PC-3 (cell line): Measurements from ENCODE around the gene RBPJ. TPM values are rescaled to one million over a fixed set of nuclear protein-coding genes. Genes with fewer than 3 reads are reported as not detected.

Source experiments
- ATAC-seq: fragments of 200-7000 bp; cut with Tn5 transposase; 2 replicates; pipeline ENCODE4 v1.9.1; 2020; ENCODE audit warnings: mild to moderate bottlenecking, moderate library complexity
- BruUV-seq: library from RNA; stranded (reverse); fragments of 400-500 nt; replicated peaks from 2 replicates; lab custom pipeline; 2021; lab: Mats Ljungman, UMichigan
- CTCF ChIA-PET: fragments of 300-600 bp; sonication (Branson Sonifier 250); formaldehyde crosslinking; loops from one replicate; lab custom pipeline; 2022; ENCODE audit warnings: antibody characterized with exemption; lab: Charles Lee
- POLR2A ChIA-PET: fragments of 300-600 bp; sonication (Branson Sonifier 250); formaldehyde crosslinking; loops from one replicate; lab custom pipeline; 2022; ENCODE audit warnings: antibody characterized with exemption; ENCODE audit not compliant: unreplicated experiment; lab: Charles Lee
- DNase-seq: peaks from one replicate; pipeline ENCODE4 v3.0.0-alpha.2; 2015
- H2AFZ ChIP-seq: fragments of 300-600 bp; sonication (generic); 2 replicates; pipeline ENCODE4 v1.6.0; 2016; ENCODE audit warnings: antibody characterized with exemption, low read length
- H3F3A ChIP-seq: fragments of 300-600 bp; sonication (generic); one replicate; pipeline ENCODE4 v1.6.0; 2017; ENCODE audit warnings: antibody characterized with exemption, low read length, control low read depth, mild to moderate bottlenecking; ENCODE audit not compliant: unreplicated experiment
- H3K27ac ChIP-seq: fragments of 300-600 bp; sonication (generic); 2 replicates; pipeline ENCODE4 v1.5.1; 2016; ENCODE audit warnings: mild to moderate bottlenecking, low read length
- H3K27me3 ChIP-seq: fragments of 300-600 bp; sonication (generic); 2 replicates; pipeline ENCODE4 v1.6.1; 2016; ENCODE audit warnings: low read length, mixed read lengths
- H3K36me3 ChIP-seq: fragments of 300-600 bp; sonication (generic); 2 replicates; pipeline ENCODE4 v1.6.1; 2016; ENCODE audit warnings: low read depth, mixed run types, low read length, mixed read lengths
- H3K4me1 ChIP-seq: fragments of 300-600 bp; sonication (generic); 2 replicates; pipeline ENCODE4 v1.5.1; 2016; ENCODE audit warnings: low read length; ENCODE audit not compliant: insufficient read depth
- H3K4me2 ChIP-seq: fragments of 300-600 bp; sonication (generic); 2 replicates; pipeline ENCODE4 v1.6.0; 2016; ENCODE audit warnings: low read length
- H3K4me3 ChIP-seq: fragments of 300-600 bp; sonication (generic); 2 replicates; pipeline ENCODE4 v1.5.1; 2016; ENCODE audit warnings: mild to moderate bottlenecking, low read length, mixed read lengths
- H3K79me2 ChIP-seq: fragments of 300-600 bp; sonication (generic); 2 replicates; pipeline ENCODE4 v1.6.1; 2017; ENCODE audit warnings: low read length, mixed read lengths
- H3K9ac ChIP-seq: fragments of 300-600 bp; sonication (generic); 2 replicates; pipeline ENCODE4 v1.6.0; 2016; ENCODE audit warnings: mild to moderate bottlenecking, low read length
- H3K9me2 ChIP-seq: fragments of 300-600 bp; sonication (generic); replicated peaks from 2 replicates; pipeline ENCODE4 v1.6.1; 2016; ENCODE audit warnings: mixed run types, low read length, mixed read lengths
- H3K9me3 ChIP-seq: fragments of 300-600 bp; sonication (generic); 2 replicates; pipeline ENCODE4 v1.6.1; 2016; ENCODE audit warnings: low read length, mixed read lengths
- H4K20me1 ChIP-seq: fragments of 300-600 bp; sonication (generic); 2 replicates; pipeline ENCODE4 v1.6.1; 2016; ENCODE audit warnings: low read length, mixed read lengths
- CTCF ChIP-seq: fragments of 300-600 bp; sonication (generic); conservative IDR thresholded peaks from 2 replicates; pipeline ENCODE4 v1.5.1; 2017; ENCODE audit warnings: antibody characterized with exemption, low read depth, mild to moderate bottlenecking, low read length
- EZH2 ChIP-seq: fragments of 300-600 bp; sonication (generic); IDR thresholded peaks from one replicate; pipeline ENCODE4 v1.6.1; 2017; ENCODE audit warnings: antibody characterized with exemption, mild to moderate bottlenecking, low read length; ENCODE audit not compliant: unreplicated experiment
- EZH2phosphoT487 ChIP-seq: fragments of 300-600 bp; sonication (generic); IDR thresholded peaks from 2 replicates; pipeline ENCODE4 v1.6.1; 2018; ENCODE audit warnings: mild to moderate bottlenecking, antibody characterized with exemption, low read length, borderline replicate concordance
- intact Hi-C: fragments of 100-400 bp; cut with micrococcal nuclease; formaldehyde crosslinking; loops from 2 replicates; pipeline ENCODE4 v1.9.0; 2023
- total RNA-seq: library from RNA; depleted of rRNA; stranded (reverse); fragments of >200 nt; gene quantifications from 2 replicates; pipeline ENCODE4 v1.2.3, GENCODE V29; 2014

RBPJ gene
- total RNA-seq, 1 experiment from 2014 or later: 39.1 TPM

- Histone ChIP-seq H3K9me3 (no peaks in the 10 kb centered on the region), H2AFZ (no peak overlapping the region), H3K27me3 (no peaks in the 10 kb centered on the region), H3K79me2 (no peaks in the 10 kb centered on the region), H3F3A (no peaks in the 10 kb centered on the region), H3K36me3 (no peaks in the 10 kb centered on the region), H3K9me2 (no peaks in the 10 kb centered on the region), H3K27ac (no peak overlapping the region), H4K20me1 (no peaks in the 10 kb centered on the region), H3K4me2 (no peak overlapping the region), H3K4me1 (no peaks in the 10 kb centered on the region), H3K4me3 (no peak overlapping the region), H3K9ac (no peak overlapping the region)
- DNase-seq (no peak), ATAC-seq (no peak)
- no peak for TF ChIP-seq EZH2phosphoT487
- TF ChIP-seq CTCF: no peak
- TF ChIP-seq EZH2: no peak
- CTCF ChIA-PET: no interaction called here
- intact Hi-C loops: no loop called here
- POLR2A ChIA-PET: no interaction called here
- no TSS peak for BruUV-seq
These were observed 126.6 kb downstream of the RBPJ start for GRCh38 chr4:26447378-26447777.

GRCh38 chr4:26450418-26450817 lies 129.6 kb downstream of the RBPJ start:
- no peak overlapping the region for H2AFZ ChIP-seq
- no peaks in the 10 kb centered on the region for H4K20me1 ChIP-seq
- H3K9me2 ChIP-seq: no peaks in the 10 kb centered on the region
- H3K9ac ChIP-seq: no peak overlapping the region
- ATAC-seq (no peak), DNase-seq (no peak)
- ChIA-PET POLR2A (no interaction called here), CTCF (no interaction called here)
- no peaks in the 10 kb centered on the region for H3K79me2 ChIP-seq
- no peaks in the 10 kb centered on the region for H3K27me3 ChIP-seq
- H3K27ac ChIP-seq: no peak overlapping the region
- no peak for TF ChIP-seq CTCF
- no peak for TF ChIP-seq EZH2phosphoT487
- no peak for TF ChIP-seq EZH2
- no peaks in the 10 kb centered on the region for H3K9me3 ChIP-seq
- no peak overlapping the region for H3K4me3 ChIP-seq
- no peaks in the 10 kb centered on the region for H3K36me3 ChIP-seq
- no peaks in the 10 kb centered on the region for H3K4me1 ChIP-seq
- H3K4me2 ChIP-seq: no peak overlapping the region
- intact Hi-C loops: loop anchor here (10.0 kb wide), 1 partner anchor 114 kb away; no protein-coding TSS in a partner anchor
- BruUV-seq: no TSS peak
- no peaks in the 10 kb centered on the region for H3F3A ChIP-seq

- H3K9me2 ChIP-seq: no peaks in the 10 kb centered on the region
- BruUV-seq: no TSS peak
These were observed 130.8 kb downstream of the RBPJ start for GRCh38 chr4:26451597-26451996.

More at GRCh38 chr4:26451597-26451996, 130.8 kb downstream of the RBPJ start:
- Histone ChIP-seq H2AFZ (no peak overlapping the region), H3F3A (no peaks in the 10 kb centered on the region), H3K36me3 (no peaks in the 10 kb centered on the region), H3K4me2 (no peak overlapping the region), H3K4me1 (no peaks in the 10 kb centered on the region), H3K79me2 (no peaks in the 10 kb centered on the region), H4K20me1 (no peaks in the 10 kb centered on the region), H3K9ac (no peak overlapping the region), H3K9me3 (no peaks in the 10 kb centered on the region), H3K4me3 (no peak overlapping the region), H3K27me3 (no peaks in the 10 kb centered on the region), H3K27ac (no peak overlapping the region)
- no peak for TF ChIP-seq EZH2phosphoT487
- TF ChIP-seq EZH2: no peak
- no peak for TF ChIP-seq CTCF
- POLR2A ChIA-PET: interaction anchor here (0.6 kb wide), 1 partner anchor 792 kb away, joined by 3 read pairs; no protein-coding TSS in a partner anchor
- DNase-seq (no peak), ATAC-seq (no peak)
- CTCF ChIA-PET: no interaction called here
- intact Hi-C loops: loop anchor here (10.0 kb wide), 1 partner anchor 113 kb away; no protein-coding TSS in a partner anchor
